ENCODE results near the gene C5orf47.
A peak's percentile ranks its signal among the peaks of the same experiment; 100 is the strongest.
"Not testable (repeated sequence)": the region's sequence is repeated elsewhere in the genome, so short reads cannot be mapped to it uniquely, and the experiment has no call there.

C5orf47 gene

GRCh38 chr5:173981185-173981761 lies 7.7 kb upstream of the C5orf47 start:
- H3K4me1 ChIP-seq (ENCODE audit: insufficient read depth, low read length), result peaks cover 8% of the 10 kb centered on the region; the same call in 1 of the 2 replicates
- no peak overlapping the region for H3K9ac ChIP-seq (ENCODE audit: low read depth, low read length)
- H3K36me3 ChIP-seq (ENCODE audit: insufficient read depth, low read length), result no peaks in the 10 kb centered on the region
- H3K9me3 ChIP-seq (ENCODE audit: control insufficient read depth, insufficient read depth, low read length), result no peaks in the 10 kb centered on the region

- Histone ChIP-seq H3K9ac (ENCODE audit: low read depth, low read length) (no peak overlapping the region), H3K36me3 (ENCODE audit: insufficient read depth, low read length) (no peaks in the 10 kb centered on the region), H3K9me3 (ENCODE audit: control insufficient read depth, insufficient read depth, low read length) (no peaks in the 10 kb centered on the region), H3K4me1 (ENCODE audit: insufficient read depth, low read length) (peaks cover 8% of the 10 kb centered on the region; the same call in 1 of the 2 replicates)
Measured at GRCh38 chr5:173984218-173984617, 4.8 kb upstream of the C5orf47 start.

GRCh38 chr5:173989432-173990082 lies 587 bp downstream of the C5orf47 start:
- Histone ChIP-seq H3K9me3 (ENCODE audit: control insufficient read depth, insufficient read depth, low read length) (no peaks in the 10 kb centered on the region; the same call in 1 of the 2 replicates), H3K4me1 (ENCODE audit: insufficient read depth, low read length) (no peaks in the 10 kb centered on the region), H3K36me3 (ENCODE audit: insufficient read depth, low read length) (no peaks in the 10 kb centered on the region), H3K9ac (ENCODE audit: low read depth, low read length) (no peak overlapping the region)

- Histone ChIP-seq H3K9me3 (ENCODE audit: control insufficient read depth, insufficient read depth, low read length) (no peaks in the 10 kb centered on the region), H3K9ac (ENCODE audit: low read depth, low read length) (no peak overlapping the region), H3K36me3 (ENCODE audit: insufficient read depth, low read length) (no peaks in the 10 kb centered on the region), H3K4me1 (ENCODE audit: insufficient read depth, low read length) (no peaks in the 10 kb centered on the region)
Measured at GRCh38 chr5:173997331-173997730, 8.4 kb downstream of the C5orf47 start.

- Histone ChIP-seq H3K36me3 (ENCODE audit: insufficient read depth, low read length) (no peaks in the 10 kb centered on the region), H3K4me1 (ENCODE audit: insufficient read depth, low read length) (no peaks in the 10 kb centered on the region), H3K9me3 (ENCODE audit: control insufficient read depth, insufficient read depth, low read length) (no peaks in the 10 kb centered on the region), H3K9ac (ENCODE audit: low read depth, low read length) (no peak overlapping the region)
Measured at GRCh38 chr5:173998531-173998930, 9.6 kb downstream of the C5orf47 start.

GRCh38 chr5:174000076-174000475 lies 11.1 kb downstream of the C5orf47 start:
- no peaks in the 10 kb centered on the region for H3K9me3 ChIP-seq (ENCODE audit: control insufficient read depth, insufficient read depth, low read length)
- no peaks in the 10 kb centered on the region for H3K4me1 ChIP-seq (ENCODE audit: insufficient read depth, low read length)
- no peak overlapping the region for H3K9ac ChIP-seq (ENCODE audit: low read depth, low read length)
- no peaks in the 10 kb centered on the region for H3K36me3 ChIP-seq (ENCODE audit: insufficient read depth, low read length)

GRCh38 chr5:174003795-174004194 lies 14.8 kb downstream of the C5orf47 start:
- Histone ChIP-seq H3K9me3 (ENCODE audit: control insufficient read depth, insufficient read depth, low read length) (no peaks in the 10 kb centered on the region), H3K9ac (ENCODE audit: low read depth, low read length) (no peak overlapping the region)

GRCh38 chr5:174008922-174009321 lies 20.0 kb downstream of the C5orf47 start:
- Histone ChIP-seq H3K36me3 (ENCODE audit: insufficient read depth, low read length) (no peaks in the 10 kb centered on the region), H3K9ac (ENCODE audit: low read depth, low read length) (no peak overlapping the region), H3K9me3 (ENCODE audit: control insufficient read depth, insufficient read depth, low read length) (no peaks in the 10 kb centered on the region), H3K4me1 (ENCODE audit: insufficient read depth, low read length) (no peaks in the 10 kb centered on the region)

More at GRCh38 chr5:174003795-174004194, 14.8 kb downstream of the C5orf47 start:
- Histone ChIP-seq H3K4me1 (ENCODE audit: insufficient read depth, low read length) (no peaks in the 10 kb centered on the region), H3K36me3 (ENCODE audit: insufficient read depth, low read length) (no peaks in the 10 kb centered on the region)

- H3K9ac ChIP-seq (ENCODE audit: low read depth, low read length), result no peak overlapping the region
- no peaks in the 10 kb centered on the region for H3K9me3 ChIP-seq (ENCODE audit: control insufficient read depth, insufficient read depth, low read length)
- no peaks in the 10 kb centered on the region for H3K36me3 ChIP-seq (ENCODE audit: insufficient read depth, low read length)
- no peaks in the 10 kb centered on the region for H3K4me1 ChIP-seq (ENCODE audit: insufficient read depth, low read length)
Measured at GRCh38 chr5:174010365-174010764, 21.4 kb downstream of the C5orf47 start.

- no peaks in the 10 kb centered on the region for H3K36me3 ChIP-seq (ENCODE audit: insufficient read depth, low read length)
- H3K9ac ChIP-seq (ENCODE audit: low read depth, low read length), result no peak overlapping the region
- no peaks in the 10 kb centered on the region for H3K4me1 ChIP-seq (ENCODE audit: insufficient read depth, low read length)
- no peaks in the 10 kb centered on the region for H3K9me3 ChIP-seq (ENCODE audit: control insufficient read depth, insufficient read depth, low read length)
Measured at GRCh38 chr5:174011441-174011840, 22.5 kb downstream of the C5orf47 start.

GRCh38 chr5:174020069-174020927 lies 31.3 kb downstream of the C5orf47 start:
- H3K4me1 ChIP-seq (ENCODE audit: insufficient read depth, low read length); H3K9me3 ChIP-seq (ENCODE audit: control insufficient read depth, insufficient read depth, low read length); H3K36me3 ChIP-seq (ENCODE audit: insufficient read depth, low read length): not testable (repeated sequence)
- peak overlapping the region; percentile 45 for H3K9ac ChIP-seq (ENCODE audit: low read depth, low read length)

GRCh38 chr5:174020928-174021304 lies 31.9 kb downstream of the C5orf47 start:
- Histone ChIP-seq H3K36me3 (ENCODE audit: insufficient read depth, low read length) (no peaks in the 10 kb centered on the region), H3K9ac (ENCODE audit: low read depth, low read length) (no peak overlapping the region), H3K9me3 (ENCODE audit: control insufficient read depth, insufficient read depth, low read length) (no peaks in the 10 kb centered on the region), H3K4me1 (ENCODE audit: insufficient read depth, low read length) (no peaks in the 10 kb centered on the region)

- no peaks in the 10 kb centered on the region for H3K4me1 ChIP-seq (ENCODE audit: insufficient read depth, low read length)
- no peaks in the 10 kb centered on the region for H3K9me3 ChIP-seq (ENCODE audit: control insufficient read depth, insufficient read depth, low read length)
- no peaks in the 10 kb centered on the region for H3K36me3 ChIP-seq (ENCODE audit: insufficient read depth, low read length)
- H3K9ac ChIP-seq (ENCODE audit: low read depth, low read length), result no peak overlapping the region
Measured at GRCh38 chr5:174022384-174023095, 33.6 kb downstream of the C5orf47 start.

GRCh38 chr5:174030286-174030685 lies 41.3 kb downstream of the C5orf47 start:
- H3K36me3 ChIP-seq (ENCODE audit: insufficient read depth, low read length), result no peaks in the 10 kb centered on the region
- H3K9me3 ChIP-seq (ENCODE audit: control insufficient read depth, insufficient read depth, low read length), result no peaks in the 10 kb centered on the region
- H3K9ac ChIP-seq (ENCODE audit: low read depth, low read length), result no peak overlapping the region
- no peaks in the 10 kb centered on the region for H3K4me1 ChIP-seq (ENCODE audit: insufficient read depth, low read length)

All from ES-I3 (cell line).